OCI-LY7 (cell line): ENCODE measurements around the gene IL15. TPM values are rescaled to one million over a fixed set of nuclear protein-coding genes. Genes with fewer than 3 reads are reported as not detected.
"Not testable (repeated sequence)": the region's sequence is repeated elsewhere in the genome, so short reads cannot be mapped to it uniquely, and the experiment has no call there.

Experiments used
- BruUV-seq: library from RNA; stranded (reverse); fragments of 400-500 nt; replicated peaks from 2 replicates; lab custom pipeline; 2021; lab: Mats Ljungman, UMichigan
- CTCF ChIA-PET: fragments of 300-600 bp; sonication (Branson Sonifier 250); formaldehyde crosslinking; loops from one replicate; lab custom pipeline; 2022; ENCODE audit warnings: antibody characterized with exemption; ENCODE audit not compliant: unreplicated experiment; lab: Charles Lee
- POLR2A ChIA-PET: fragments of 300-600 bp; sonication (Branson Sonifier 250); formaldehyde crosslinking; loops from one replicate; lab custom pipeline; 2022; ENCODE audit warnings: antibody characterized with exemption; lab: Charles Lee
- DNase-seq: peaks from one replicate; pipeline ENCODE4 v3.0.0-alpha.2; 2015; ENCODE audit warnings: low spot score
- H2AFZ ChIP-seq: fragments of 200-600 bp; sonication (generic), shearing (Covaris generic); 2 replicates; pipeline ENCODE4 v1.6.1; 2014; ENCODE audit warnings: mild to moderate bottlenecking, antibody characterized with exemption, low read length, moderate library complexity
- H3K27ac ChIP-seq: fragments of 200-600 bp; sonication (generic); 2 replicates; pipeline ENCODE4 v1.5.1; 2014; ENCODE audit warnings: mixed run types, low read depth, mild to moderate bottlenecking, moderate library complexity, low read length, inconsistent platforms; ENCODE audit not compliant: poor library complexity, severe bottlenecking
- H3K36me3 ChIP-seq: fragments of 200-600 bp; sonication (generic); 2 replicates; pipeline ENCODE4 v1.6.1; 2014; ENCODE audit warnings: mild to moderate bottlenecking, antibody characterized with exemption, low read length, moderate library complexity, mixed read lengths; ENCODE audit not compliant: insufficient read depth
- H3K4me1 ChIP-seq: fragments of 200-600 bp; sonication (generic); 2 replicates; pipeline ENCODE4 v1.5.1; 2014; ENCODE audit warnings: mild to moderate bottlenecking, low read length; ENCODE audit not compliant: insufficient read depth, poor library complexity, severe bottlenecking
- H3K4me2 ChIP-seq: fragments of 200-600 bp; sonication (generic); 2 replicates; pipeline ENCODE4 v1.6.1; 2014; ENCODE audit warnings: mild to moderate bottlenecking, low read length
- H3K4me3 ChIP-seq: fragments of 200-600 bp; sonication (generic); 2 replicates; pipeline ENCODE4 v1.5.1; 2014; ENCODE audit warnings: mild to moderate bottlenecking, low read depth, low read length; ENCODE audit not compliant: poor library complexity, severe bottlenecking
- H3K79me2 ChIP-seq: fragments of 200-600 bp; sonication (generic); 2 replicates; pipeline ENCODE4 v1.6.1; 2016; ENCODE audit warnings: low read depth, mild to moderate bottlenecking, low read length, moderate library complexity, mixed read lengths; ENCODE audit not compliant: insufficient read depth
- H3K9me2 ChIP-seq: fragments of 200-600 bp; sonication (generic); 2 replicates; pipeline ENCODE4 v1.6.1; 2016; ENCODE audit warnings: mild to moderate bottlenecking, low read length, mixed read lengths; ENCODE audit not compliant: insufficient read depth
- H3K9me3 ChIP-seq: fragments of 200-600 bp; sonication (generic); 2 replicates; pipeline ENCODE4 v1.6.1; 2014; ENCODE audit warnings: mild to moderate bottlenecking, mixed run types, low read length, mixed read lengths
- H4K20me1 ChIP-seq: fragments of 200-600 bp; sonication (generic); 2 replicates; pipeline ENCODE4 v1.6.1; 2014; ENCODE audit warnings: mild to moderate bottlenecking, antibody characterized with exemption, low read length, moderate library complexity, mixed read lengths; ENCODE audit not compliant: insufficient read depth
- CTCF ChIP-seq: fragments of 200-600 bp; sonication (generic); conservative IDR thresholded peaks from 2 replicates; pipeline ENCODE4 v1.5.1; 2014; ENCODE audit warnings: mild to moderate bottlenecking, antibody characterized with exemption, low read length, moderate library complexity, mixed read lengths
- EZH2phosphoT487 ChIP-seq: fragments of 200-600 bp; sonication (generic); IDR thresholded peaks from 2 replicates; pipeline ENCODE4 v1.6.1; 2018; ENCODE audit warnings: low read depth, borderline replicate concordance, mild to moderate bottlenecking, mixed run types, antibody characterized with exemption, low read length, moderate library complexity, mixed read lengths
- intact Hi-C: fragments of 100-400 bp; cut with micrococcal nuclease; formaldehyde crosslinking; loops from one replicate; pipeline ENCODE4 v1.10.0; 2022; ENCODE audit not compliant: unreplicated experiment
- total RNA-seq, 2 experiments: library from RNA; depleted of rRNA in 1 of 2; stranded (reverse); fragments of >200 nt in 1 of 2; shearing (Covaris generic) in 1 of 2; gene quantifications; 2 replicates each; pipeline ENCODE4 v1.2.3, GENCODE V29; 2014 to 2022

IL15 gene
- total RNA-seq, 2 experiments from 2014 or later: not detected

- H3K36me3 ChIP-seq: no peaks in the 10 kb centered on the region
- TF ChIP-seq CTCF (no peak), EZH2phosphoT487 (no peak)
- H3K4me3 ChIP-seq: no peak overlapping the region
- no TSS peak for BruUV-seq
- no peak overlapping the region for H3K27ac ChIP-seq
- no peaks in the 10 kb centered on the region for H3K9me2 ChIP-seq
- no peaks in the 10 kb centered on the region for H3K9me3 ChIP-seq
- H3K4me1 ChIP-seq: no peaks in the 10 kb centered on the region
- ChIA-PET POLR2A (no interaction called here), CTCF (no interaction called here)
- intact Hi-C loops: no loop called here
- no peak overlapping the region for H3K4me2 ChIP-seq
- H4K20me1 ChIP-seq: no peaks in the 10 kb centered on the region
- H2AFZ ChIP-seq: no peak overlapping the region
- no peaks in the 10 kb centered on the region for H3K79me2 ChIP-seq
- DNase-seq: no peak
Observed at GRCh38 chr4:141746026-141746425, 109.6 kb downstream of the IL15 start.

- H3K9me2 ChIP-seq, H3K79me2 ChIP-seq, DNase-seq, H3K4me2 ChIP-seq, H3K4me1 ChIP-seq, H3K4me3 ChIP-seq, CTCF ChIA-PET, POLR2A ChIA-PET, H4K20me1 ChIP-seq, H3K9me3 ChIP-seq, H2AFZ ChIP-seq, intact Hi-C loops, H3K27ac ChIP-seq, BruUV-seq, H3K36me3 ChIP-seq: not testable (repeated sequence)
Observed at GRCh38 chr4:141751806-141752205, 115.4 kb downstream of the IL15 start.

- ChIA-PET CTCF (no interaction called here), POLR2A (no interaction called here)
- H2AFZ ChIP-seq: no peak overlapping the region
- no peaks in the 10 kb centered on the region for H3K9me2 ChIP-seq
- no peaks in the 10 kb centered on the region for H3K36me3 ChIP-seq
- intact Hi-C loops: no loop called here
- TF ChIP-seq CTCF (no peak), EZH2phosphoT487 (no peak)
- no peak overlapping the region for H3K27ac ChIP-seq
- H3K9me3 ChIP-seq: no peaks in the 10 kb centered on the region
- H3K4me2 ChIP-seq: no peak overlapping the region
- H3K4me1 ChIP-seq: no peaks in the 10 kb centered on the region
- no peaks in the 10 kb centered on the region for H3K79me2 ChIP-seq
- no peaks in the 10 kb centered on the region for H4K20me1 ChIP-seq
- DNase-seq: no peak
- H3K4me3 ChIP-seq: no peak overlapping the region
- BruUV-seq: no TSS peak
Observed at GRCh38 chr4:141757287-141757686, 120.9 kb downstream of the IL15 start.
